KMS-11 (cell line): ENCODE results near the gene GLIS1.

Experiments
- H2AFZ ChIP-seq: fragments of 200-600 bp; sonication (generic); 2 replicates; pipeline ENCODE4 v1.6.1; 2016; ENCODE audit warnings: antibody characterized with exemption, mixed run types, low read depth
- H3K27ac ChIP-seq: fragments of 200-600 bp; sonication (generic); 2 replicates; pipeline ENCODE4 v1.6.1; 2016; ENCODE audit warnings: mild to moderate bottlenecking, mixed run types
- H3K27me3 ChIP-seq: fragments of 200-600 bp; sonication (generic); 2 replicates; pipeline ENCODE4 v1.6.1; 2017; ENCODE audit warnings: mild to moderate bottlenecking, low read depth, mixed run types, moderate library complexity; ENCODE audit not compliant: insufficient read depth
- H3K36me3 ChIP-seq: fragments of 200-600 bp; sonication (generic); 2 replicates; pipeline ENCODE4 v1.6.1; 2017; ENCODE audit warnings: mild to moderate bottlenecking, mixed run types; ENCODE audit not compliant: insufficient read depth
- H3K4me1 ChIP-seq: fragments of 200-600 bp; sonication (generic); 2 replicates; pipeline ENCODE4 v1.6.1; 2016; ENCODE audit warnings: mild to moderate bottlenecking, low read depth, mixed run types; ENCODE audit not compliant: poor library complexity, severe bottlenecking
- H3K4me2 ChIP-seq: fragments of 200-600 bp; sonication (generic); 2 replicates; pipeline ENCODE4 v1.7.0; 2016; ENCODE audit warnings: mild to moderate bottlenecking, mixed run types
- H3K4me3 ChIP-seq: fragments of 200-600 bp; sonication (generic); IDR thresholded peaks from 2 replicates; pipeline ENCODE4 v1.6.1; 2017; ENCODE audit warnings: low read depth, low read length, mixed read lengths; ENCODE audit not compliant: insufficient read depth
- H3K79me2 ChIP-seq: fragments of 200-600 bp; sonication (generic); 2 replicates; pipeline ENCODE4 v1.6.1; 2016; ENCODE audit warnings: low read depth, mixed run types; ENCODE audit not compliant: insufficient read depth
- H3K9ac ChIP-seq: fragments of 200-600 bp; sonication (generic); 2 replicates; pipeline ENCODE4 v1.6.1; 2016; ENCODE audit warnings: mild to moderate bottlenecking, mixed run types
- H4K20me1 ChIP-seq: fragments of 200-600 bp; sonication (generic); 2 replicates; pipeline ENCODE4 v1.6.1; 2016; ENCODE audit warnings: mild to moderate bottlenecking, mixed run types; ENCODE audit not compliant: insufficient read depth
- CTCF ChIP-seq: fragments of 200-600 bp; sonication (generic); conservative IDR thresholded peaks from 2 replicates; pipeline ENCODE4 v1.6.1; 2017; ENCODE audit warnings: low read depth, mild to moderate bottlenecking, antibody characterized with exemption, low read length, moderate library complexity, mixed read lengths

GLIS1 gene

GRCh38 chr1:53546409-53547155 is 192.4 kb downstream of the GLIS1 start:
- no peaks in the 10 kb centered on the region for H3K36me3 ChIP-seq
- no peak overlapping the region for H2AFZ ChIP-seq
- no peak for TF ChIP-seq CTCF
- H4K20me1 ChIP-seq = no peaks in the 10 kb centered on the region
- no peak overlapping the region for H3K9ac ChIP-seq
- no peaks in the 10 kb centered on the region for H3K79me2 ChIP-seq
- H3K27me3 ChIP-seq = no peaks in the 10 kb centered on the region
- H3K4me3 ChIP-seq = no peak overlapping the region
- H3K4me1 ChIP-seq = no peaks in the 10 kb centered on the region
- H3K4me2 ChIP-seq = no peak overlapping the region
- H3K27ac ChIP-seq = no peak overlapping the region

- no peak for TF ChIP-seq CTCF
- Histone ChIP-seq H4K20me1 (no peaks in the 10 kb centered on the region), H3K4me3 (no peak overlapping the region), H3K4me1 (no peaks in the 10 kb centered on the region), H3K9ac (no peak overlapping the region), H3K4me2 (no peak overlapping the region), H3K79me2 (no peaks in the 10 kb centered on the region), H3K27ac (no peak overlapping the region), H3K36me3 (no peaks in the 10 kb centered on the region), H2AFZ (no peak overlapping the region), H3K27me3 (no peaks in the 10 kb centered on the region)
These were observed 193.1 kb downstream of the GLIS1 start for GRCh38 chr1:53545663-53546408.

- Histone ChIP-seq H3K36me3 (no peaks in the 10 kb centered on the region), H4K20me1 (no peaks in the 10 kb centered on the region), H3K4me1 (no peaks in the 10 kb centered on the region), H2AFZ (no peak overlapping the region), H3K4me3 (no peak overlapping the region), H3K27ac (no peak overlapping the region), H3K9ac (no peak overlapping the region), H3K27me3 (no peaks in the 10 kb centered on the region), H3K4me2 (no peak overlapping the region), H3K79me2 (no peaks in the 10 kb centered on the region)
- no peak for TF ChIP-seq CTCF
These were observed 194.0 kb downstream of the GLIS1 start for GRCh38 chr1:53544728-53545515.

GRCh38 chr1:53543778-53544695 is 194.9 kb downstream of the GLIS1 start:
- H3K9ac ChIP-seq = no peak overlapping the region
- no peaks in the 10 kb centered on the region for H3K79me2 ChIP-seq
- no peaks in the 10 kb centered on the region for H3K4me1 ChIP-seq
- H3K4me2 ChIP-seq = no peak overlapping the region
- no peak for TF ChIP-seq CTCF
- H3K36me3 ChIP-seq = no peaks in the 10 kb centered on the region
- H2AFZ ChIP-seq = no peak overlapping the region
- no peak overlapping the region for H3K27ac ChIP-seq
- no peak overlapping the region for H3K4me3 ChIP-seq
- no peaks in the 10 kb centered on the region for H3K27me3 ChIP-seq
- no peaks in the 10 kb centered on the region for H4K20me1 ChIP-seq
